Endodermal cell (in vitro differentiated cells): Measurements from ENCODE around the gene LRRC32. TPM values are rescaled to one million over a fixed set of nuclear protein-coding genes. Genes with fewer than 3 reads are reported as not detected.

Experiments used
- DNase-seq: peaks from one replicate; pipeline ENCODE4 v3.0.0-alpha.2; 2017
- H3K27ac ChIP-seq: 2 replicates; pipeline ENCODE4 v1.5.1; 2013; ENCODE audit warnings: mild to moderate bottlenecking, low read depth, low read length, moderate library complexity
- H3K27me3 ChIP-seq: 2 replicates; pipeline ENCODE4 v1.6.1; 2013; ENCODE audit warnings: mild to moderate bottlenecking, low read length, moderate library complexity; ENCODE audit not compliant: insufficient read depth, control insufficient read depth, poor library complexity, severe bottlenecking
- H3K36me3 ChIP-seq: 2 replicates; pipeline ENCODE4 v1.7.0; 2013; ENCODE audit warnings: mild to moderate bottlenecking, low read length, moderate library complexity; ENCODE audit not compliant: control insufficient read depth, insufficient read depth
- H3K4me1 ChIP-seq: one replicate; pipeline ENCODE4 v1.7.0; 2013; ENCODE audit warnings: low read length; ENCODE audit not compliant: control insufficient read depth, insufficient read depth
- H3K4me3 ChIP-seq: 2 replicates; pipeline ENCODE4 v1.5.1; 2013; ENCODE audit warnings: mild to moderate bottlenecking, low read length, moderate library complexity
- H3K9ac ChIP-seq: 2 replicates; pipeline ENCODE4 v1.6.1; 2013; ENCODE audit warnings: mild to moderate bottlenecking, low read length, moderate library complexity; ENCODE audit not compliant: poor library complexity, severe bottlenecking; ENCODE audit errors: extremely low read depth
- H3K9me3 ChIP-seq: 2 replicates; pipeline ENCODE4 v1.6.1; 2013; ENCODE audit warnings: mild to moderate bottlenecking, low read length, moderate library complexity; ENCODE audit not compliant: control insufficient read depth
- H3K27ac Mint-ChIP-seq: 2 replicates; pipeline ENCODE4 v1.8.0; 2020; ENCODE audit warnings: mixed read lengths
- H3K27me3 Mint-ChIP-seq: 2 replicates; pipeline ENCODE4 v1.8.0; 2021; ENCODE audit warnings: mild to moderate bottlenecking, mixed read lengths; ENCODE audit not compliant: insufficient read depth
- H3K36me3 Mint-ChIP-seq: 2 replicates; pipeline ENCODE4 v1.8.0; 2020; ENCODE audit warnings: low read depth, mixed read lengths
- H3K4me1 Mint-ChIP-seq: 2 replicates; pipeline ENCODE4 v1.8.0; 2020; ENCODE audit warnings: mixed read lengths
- H3K4me3 Mint-ChIP-seq: 2 replicates; pipeline ENCODE4 v1.8.0; 2020; ENCODE audit warnings: mild to moderate bottlenecking, moderate library complexity, mixed read lengths
- H3K9me3 Mint-ChIP-seq: 2 replicates; pipeline ENCODE4 v1.8.0; 2020; ENCODE audit warnings: mild to moderate bottlenecking, mixed read lengths
- CTCF ChIP-seq: fragments of 200-600 bp; sonication (generic); conservative IDR thresholded peaks from 2 replicates; pipeline ENCODE4 v1.5.0; 2021; ENCODE audit warnings: antibody characterized with exemption, mild to moderate bottlenecking
- WGBS, 2 experiments: methylation state at CpG; one replicate each; pipeline versions ENCODE4 v1.1.5 to v1.1.7; 2013; ENCODE audit warnings: missing lambda C conversion rate in 2 of 2, mixed read lengths in 1 of 2; ENCODE audit not compliant: insufficient coverage in 1 of 2, insufficient read length in 1 of 2; 5-methylcytosine and 5-hydroxymethylcytosine counted together
- total RNA-seq, 2 donors: library from RNA; stranded (reverse); fragmentation: NEBNext Ultra II Directional in 1 of 2; extraction: Animal tissue kit (Norgen Biotek cat#: 25700) in 1 of 2; gene quantifications; 2 replicates in 1 of 2; 3 replicates in 1 of 2; pipeline ENCODE4 v1.2.1, GENCODE V29; 2021

Gene LRRC32
- total RNA-seq, 2 donors from 2014 or later = 1.3 to 1.6 TPM

GRCh38 chr11:76707293-76707825, 36.8 kb upstream of the LRRC32 start:
- Mint-ChIP-seq H3K9me3 (no peaks in the 10 kb centered on the region), H3K36me3 (no peaks in the 10 kb centered on the region), H3K4me1 (peaks cover 6% of the 10 kb centered on the region), H3K4me3 (no peak overlapping the region), H3K27ac (no peak overlapping the region), H3K27me3 (peaks cover 2% of the 10 kb centered on the region)
- H3K4me3 ChIP-seq = no peak overlapping the region
- no peak overlapping the region for H3K9ac ChIP-seq
- H3K27me3 ChIP-seq = no peaks in the 10 kb centered on the region
- peaks cover 3% of the 10 kb centered on the region for H3K4me1 ChIP-seq
- WGBS, 2 experiments = 75 to 90% methylated on average over 6 to 13 of the region's 13 CpGs
- no peak for DNase-seq
- H3K36me3 ChIP-seq = no peaks in the 10 kb centered on the region
- TF ChIP-seq CTCF = no peak
- no peaks in the 10 kb centered on the region for H3K9me3 ChIP-seq
- no peak overlapping the region for H3K27ac ChIP-seq

- WGBS, 2 experiments = 94 to 95% methylated on average over 4 to 5 of the region's 5 CpGs
- no peaks in the 10 kb centered on the region for H3K9me3 Mint-ChIP-seq
- H3K4me1 ChIP-seq = peaks cover 3% of the 10 kb centered on the region
- no peak overlapping the region for H3K27ac Mint-ChIP-seq
- no peak overlapping the region for H3K27ac ChIP-seq
- H3K27me3 Mint-ChIP-seq = peaks cover 2% of the 10 kb centered on the region
- DNase-seq = no peak
- no peaks in the 10 kb centered on the region for H3K36me3 Mint-ChIP-seq
- H3K27me3 ChIP-seq = no peaks in the 10 kb centered on the region
- H3K4me3 ChIP-seq = no peak overlapping the region
- H3K4me1 Mint-ChIP-seq = peaks cover 6% of the 10 kb centered on the region
- H3K36me3 ChIP-seq = no peaks in the 10 kb centered on the region
- no peaks in the 10 kb centered on the region for H3K9me3 ChIP-seq
- no peak overlapping the region for H3K4me3 Mint-ChIP-seq
- no peak for TF ChIP-seq CTCF
- no peak overlapping the region for H3K9ac ChIP-seq
These were observed 36.1 kb upstream of the LRRC32 start for GRCh38 chr11:76706667-76707066.

DNA sequence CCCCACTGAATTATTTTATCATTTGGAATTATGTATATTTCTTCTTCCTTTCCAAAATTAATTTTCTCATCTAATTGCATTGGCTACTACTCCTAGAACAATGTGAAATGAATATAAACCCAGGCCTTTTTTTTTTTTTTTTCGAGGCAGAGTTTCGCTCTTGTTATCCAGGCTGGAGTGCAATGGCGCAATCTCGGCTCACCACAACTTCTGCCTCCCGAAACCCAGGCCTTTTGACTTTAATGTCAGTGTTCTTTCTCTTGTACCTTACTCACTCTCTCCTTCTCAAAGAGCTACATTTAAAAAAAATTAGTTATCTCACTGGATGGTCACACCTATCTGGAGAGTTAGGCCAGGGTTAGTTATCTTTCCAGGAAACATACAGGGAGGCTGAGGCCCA, 35.3 kb upstream of the LRRC32 start:
- Histone ChIP-seq H3K27me3 (no peaks in the 10 kb centered on the region), H3K4me1 (peaks cover 3% of the 10 kb centered on the region), H3K27ac (no peak overlapping the region), H3K9ac (no peak overlapping the region), H3K4me3 (no peak overlapping the region), H3K36me3 (no peaks in the 10 kb centered on the region), H3K9me3 (no peaks in the 10 kb centered on the region)
- Mint-ChIP-seq H3K36me3 (no peaks in the 10 kb centered on the region), H3K4me3 (no peak overlapping the region), H3K27me3 (peaks cover 2% of the 10 kb centered on the region), H3K27ac (no peak overlapping the region), H3K9me3 (no peaks in the 10 kb centered on the region), H3K4me1 (peaks cover 6% of the 10 kb centered on the region)
- DNase-seq = no peak
- WGBS, 2 experiments = 93 to 97% methylated on average over 5 of the region's 5 CpGs
- no peak for TF ChIP-seq CTCF
